Muscle of leg (tissue), 11 donors: ENCODE data around the gene SLC9A1. TPM values are rescaled to one million over a fixed set of nuclear protein-coding genes. Genes with fewer than 3 reads are reported as not detected.
"Not testable (repeated sequence)": the region's sequence is repeated elsewhere in the genome, so short reads cannot be mapped to it uniquely, and the experiment has no call there.

Experiments used
- DNase-seq: peaks from one replicate; pipeline ENCODE4 v3.0.0; 2013
- H3K27ac ChIP-seq: one replicate; pipeline ENCODE4 v1.5.1; 2013; ENCODE audit warnings: mild to moderate bottlenecking, low read length, control low read depth
- H3K27me3 ChIP-seq: one replicate; pipeline ENCODE4 v1.6.1; 2013; ENCODE audit warnings: low read length; ENCODE audit not compliant: control insufficient read depth, insufficient read depth
- H3K36me3 ChIP-seq: one replicate; pipeline ENCODE4 v1.6.1; 2013; ENCODE audit warnings: low read length; ENCODE audit not compliant: control insufficient read depth, insufficient read depth
- H3K4me1 ChIP-seq: one replicate; pipeline ENCODE4 v1.6.1; 2013; ENCODE audit warnings: low read length; ENCODE audit not compliant: control insufficient read depth, insufficient read depth
- H3K4me3 ChIP-seq: one replicate; pipeline ENCODE4 v1.5.1; 2013; ENCODE audit warnings: low read length, control low read depth
- H3K9me3 ChIP-seq: replicated peaks from 2 replicates; pipeline ENCODE4 v1.6.1; 2013; ENCODE audit warnings: low read depth, low read length; ENCODE audit not compliant: control insufficient read depth
- WGBS: methylation state at CpG from one replicate; pipeline ENCODE4 v1.1.5; 2013; ENCODE audit warnings: missing lambda C conversion rate; ENCODE audit not compliant: insufficient coverage; 5-methylcytosine and 5-hydroxymethylcytosine counted together
- polyA plus RNA-seq, 8 donors: library from polyadenylated mRNA; unstranded; fragments of 120-200 nt; gene quantifications; one replicate each; pipeline versions ENCODE4 v1.2.1 to v1.2.3, GENCODE V29; 2013; ENCODE audit warnings: inconsistent platforms in 1 of 8, low replicate concordance in 1 of 8; ENCODE audit not compliant: insufficient read length in 8 of 8, insufficient read depth in 1 of 8
- total RNA-seq: library from RNA; stranded (reverse); fragments of 120-200 nt; gene quantifications from one replicate; pipeline ENCODE4 v1.2.4, GENCODE V29; 2013

Gene SLC9A1
- total and polyA plus RNA-seq, 9 donors = 3.1 to 21.1 (median 16.4) TPM

DNA sequence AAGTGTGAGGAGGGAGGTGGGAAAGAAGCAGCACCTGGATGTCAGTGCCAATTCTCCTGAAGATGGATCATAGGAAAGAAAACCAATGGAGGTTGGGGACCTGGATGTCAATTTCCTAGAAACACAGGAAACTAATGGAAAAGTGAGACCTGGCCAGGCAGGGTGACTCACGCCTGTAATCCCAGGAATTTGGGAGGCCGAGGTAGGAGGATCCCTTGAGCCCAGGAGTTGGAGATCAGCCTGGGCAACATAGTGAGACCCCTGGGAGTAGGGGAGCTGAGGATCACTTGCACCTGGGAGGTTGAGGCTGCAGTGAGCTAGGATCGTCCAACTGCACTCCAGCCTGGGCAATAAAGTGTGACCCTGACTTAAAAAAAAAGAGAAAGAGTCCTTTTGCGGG lies 21.4 kb upstream of the SLC9A1 start:
- no peaks in the 10 kb centered on the region for H3K4me1 ChIP-seq
- DNase-seq = no peak
- no peaks in the 10 kb centered on the region for H3K36me3 ChIP-seq
- peaks cover 3% of the 10 kb centered on the region for H3K9me3 ChIP-seq
- no peak overlapping the region for H3K4me3 ChIP-seq
- H3K27ac ChIP-seq = no peak overlapping the region
- 63% methylated on average over 3 of the region's 4 CpGs for WGBS
- H3K27me3 ChIP-seq = no peaks in the 10 kb centered on the region

- H3K4me3 ChIP-seq = not testable (repeated sequence)
- 81% methylated on average over 3 of the region's 5 CpGs for WGBS
Observed at GRCh38 chr1:27172992-27173391, 18.1 kb upstream of the SLC9A1 start.

GRCh38 chr1:27166929-27167328 lies 12.0 kb upstream of the SLC9A1 start:
- whole genome bisulfite sequencing = 44% methylated on average over 3 of the region's 4 CpGs
- no peak for DNase-seq
- H3K36me3 ChIP-seq = no peaks in the 10 kb centered on the region
- H3K4me3 ChIP-seq = no peak overlapping the region
- no peaks in the 10 kb centered on the region for H3K27me3 ChIP-seq
- H3K4me1 ChIP-seq = no peaks in the 10 kb centered on the region
- H3K27ac ChIP-seq = no peak overlapping the region
- H3K9me3 ChIP-seq = no peaks in the 10 kb centered on the region

More at GRCh38 chr1:27172992-27173391, 18.1 kb upstream of the SLC9A1 start:
- not testable (repeated sequence) for H3K36me3 ChIP-seq, DNase-seq, H3K4me1 ChIP-seq, H3K27me3 ChIP-seq, H3K9me3 ChIP-seq, H3K27ac ChIP-seq

DNA sequence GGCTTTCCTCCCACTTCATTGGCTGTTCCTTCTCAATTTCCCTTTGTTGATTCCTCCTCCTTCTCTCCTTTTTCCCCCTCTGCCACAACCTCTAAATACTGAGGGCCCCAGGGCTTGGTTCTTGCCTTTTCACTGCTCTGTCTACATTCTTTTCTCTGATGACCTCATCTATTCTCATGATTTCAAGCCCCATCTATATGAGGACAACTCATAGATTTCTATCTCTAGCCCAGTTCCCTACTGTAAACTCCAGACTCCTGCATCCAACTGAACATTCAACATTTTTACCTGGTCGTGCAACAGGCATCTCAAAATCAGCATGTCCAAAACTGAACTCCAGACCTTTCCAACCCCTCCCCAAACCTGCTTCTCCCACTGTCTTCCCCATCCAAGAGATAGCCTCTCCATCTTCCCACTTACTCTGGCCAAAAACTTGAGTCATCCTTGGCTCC lies 11.5 kb upstream of the SLC9A1 start:
- Histone ChIP-seq H3K27me3 (no peaks in the 10 kb centered on the region), H3K27ac (no peak overlapping the region), H3K36me3 (no peaks in the 10 kb centered on the region), H3K4me3 (no peak overlapping the region), H3K4me1 (no peaks in the 10 kb centered on the region), H3K9me3 (no peaks in the 10 kb centered on the region)
- no peak for DNase-seq
- 46% methylated on average over 1 of the region's 1 CpG for WGBS

DNA sequence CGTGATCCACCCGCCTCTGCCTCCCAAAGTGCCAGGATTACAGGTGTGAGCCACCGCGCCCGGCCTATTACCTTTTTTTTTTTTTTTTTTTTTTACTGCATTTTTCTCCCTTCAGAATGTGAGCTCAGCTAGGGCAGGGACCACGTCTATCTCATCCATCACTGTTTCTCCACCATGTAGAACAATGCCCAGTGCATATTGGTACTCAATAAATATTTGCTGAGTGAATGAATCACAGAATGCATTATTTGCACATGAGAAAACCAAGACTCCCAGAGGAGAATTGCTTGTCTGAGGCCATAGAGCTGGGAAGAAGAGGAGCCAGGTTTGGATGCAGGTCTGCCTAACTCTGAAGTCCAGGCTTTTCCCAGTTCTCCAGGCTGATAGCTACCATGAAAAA lies 8.2 kb upstream of the SLC9A1 start:
- H3K36me3 ChIP-seq = no peaks in the 10 kb centered on the region
- H3K4me3 ChIP-seq = no peak overlapping the region
- WGBS = no CpG with 5 or more reads among the region's 6 CpGs
- no peaks in the 10 kb centered on the region for H3K4me1 ChIP-seq
- H3K9me3 ChIP-seq = no peaks in the 10 kb centered on the region
- no peak for DNase-seq
- H3K27ac ChIP-seq = no peak overlapping the region
- no peaks in the 10 kb centered on the region for H3K27me3 ChIP-seq

DNA sequence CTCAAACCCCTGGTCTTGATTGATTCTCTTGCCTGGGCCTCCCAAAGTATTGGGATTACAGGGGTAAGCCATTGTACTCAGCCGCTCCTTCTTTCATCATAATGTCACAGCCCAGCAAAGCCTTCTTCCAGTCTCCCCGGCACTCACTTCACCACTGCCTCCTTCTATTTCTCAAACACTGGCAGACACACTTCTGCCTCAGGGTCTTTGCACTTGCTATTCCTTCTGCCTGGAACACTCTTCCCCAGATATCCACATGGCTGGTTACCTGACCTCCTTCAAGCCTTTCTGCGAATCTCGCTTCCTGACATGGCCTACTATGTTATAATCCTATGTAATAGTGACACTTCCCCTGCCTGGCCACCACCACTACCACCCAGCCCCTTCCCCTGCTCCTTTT lies 7.2 kb upstream of the SLC9A1 start:
- Histone ChIP-seq H3K9me3 (no peaks in the 10 kb centered on the region), H3K4me3 (no peak overlapping the region), H3K4me1 (no peaks in the 10 kb centered on the region), H3K36me3 (no peaks in the 10 kb centered on the region), H3K27ac (no peak overlapping the region), H3K27me3 (no peaks in the 10 kb centered on the region)
- no peak for DNase-seq
- 100% methylated on average over 2 of the region's 4 CpGs for WGBS

GRCh38 chr1:27161594-27161993 lies 6.7 kb upstream of the SLC9A1 start:
- no peaks in the 10 kb centered on the region for H3K36me3 ChIP-seq
- no peaks in the 10 kb centered on the region for H3K4me1 ChIP-seq
- no peaks in the 10 kb centered on the region for H3K27me3 ChIP-seq
- 86% methylated on average over 2 of the region's 5 CpGs for WGBS
- no peak overlapping the region for H3K4me3 ChIP-seq
- H3K9me3 ChIP-seq = no peaks in the 10 kb centered on the region
- DNase-seq = no peak
- peak overlapping the region; percentile 20 for H3K27ac ChIP-seq

DNA sequence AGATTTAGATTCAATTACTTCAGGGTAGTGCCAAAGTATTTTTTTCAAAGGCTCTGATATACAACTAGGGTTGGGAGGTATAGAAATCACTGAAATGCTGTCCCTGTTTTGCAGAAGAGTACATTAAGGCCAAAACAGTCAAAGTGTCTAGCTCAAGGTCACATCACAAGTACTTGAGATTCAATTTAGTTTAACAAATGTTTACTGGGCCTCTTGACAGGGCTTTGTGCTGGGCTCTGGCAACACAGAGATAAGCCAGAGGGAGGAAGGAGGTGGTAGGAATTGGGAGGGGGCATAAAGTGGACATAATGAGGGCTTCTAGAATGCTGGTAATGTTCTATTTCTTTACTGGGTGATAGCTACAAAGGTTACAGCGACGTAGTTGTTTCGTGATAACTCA lies 2.3 kb upstream of the SLC9A1 start:
- no peaks in the 10 kb centered on the region for H3K36me3 ChIP-seq
- no peaks in the 10 kb centered on the region for H3K9me3 ChIP-seq
- peaks cover 2% of the 10 kb centered on the region for H3K27me3 ChIP-seq
- no peak overlapping the region for H3K27ac ChIP-seq
- no peak overlapping the region for H3K4me3 ChIP-seq
- no peak for DNase-seq
- peaks cover 30% of the 10 kb centered on the region for H3K4me1 ChIP-seq
- no CpG with 5 or more reads among the region's 3 CpGs for WGBS

DNA sequence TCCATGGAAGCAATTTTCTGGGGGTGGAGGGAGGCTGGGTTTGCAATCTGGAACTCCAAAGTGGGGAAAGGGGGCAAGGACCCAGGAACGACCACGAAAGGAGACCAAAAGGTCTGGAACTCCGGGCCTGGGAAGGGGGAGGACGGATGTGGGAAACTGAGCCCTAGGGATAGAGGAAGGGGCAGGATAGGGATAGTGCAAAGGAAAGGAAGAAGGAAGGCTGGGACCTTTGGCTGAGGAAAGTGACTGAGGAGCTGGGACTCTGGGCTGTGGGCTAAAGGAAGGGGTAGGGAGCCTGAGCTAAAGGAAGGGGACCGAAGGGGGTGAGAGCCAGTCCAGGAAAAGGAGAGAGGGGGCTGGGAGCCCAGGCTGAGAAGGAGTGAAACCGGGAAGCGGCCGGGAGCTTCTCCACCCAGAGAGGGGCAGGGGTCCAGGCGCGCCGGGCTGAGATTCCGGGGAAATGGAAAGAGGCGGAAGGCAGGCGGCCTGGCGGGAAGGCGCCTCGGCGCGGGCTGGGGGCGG lies 395 bp downstream of the SLC9A1 start:
- Histone ChIP-seq H3K27me3 (peaks cover 2% of the 10 kb centered on the region), H3K9me3 (no peaks in the 10 kb centered on the region), H3K4me3 (peak overlapping the region; percentile 73), H3K27ac (peak overlapping the region; percentile 93), H3K4me1 (peaks cover 35% of the 10 kb centered on the region), H3K36me3 (no peaks in the 10 kb centered on the region)
- DNase-seq = no peak
- under 1% methylated on average over 20 of the region's 20 CpGs for WGBS

DNA sequence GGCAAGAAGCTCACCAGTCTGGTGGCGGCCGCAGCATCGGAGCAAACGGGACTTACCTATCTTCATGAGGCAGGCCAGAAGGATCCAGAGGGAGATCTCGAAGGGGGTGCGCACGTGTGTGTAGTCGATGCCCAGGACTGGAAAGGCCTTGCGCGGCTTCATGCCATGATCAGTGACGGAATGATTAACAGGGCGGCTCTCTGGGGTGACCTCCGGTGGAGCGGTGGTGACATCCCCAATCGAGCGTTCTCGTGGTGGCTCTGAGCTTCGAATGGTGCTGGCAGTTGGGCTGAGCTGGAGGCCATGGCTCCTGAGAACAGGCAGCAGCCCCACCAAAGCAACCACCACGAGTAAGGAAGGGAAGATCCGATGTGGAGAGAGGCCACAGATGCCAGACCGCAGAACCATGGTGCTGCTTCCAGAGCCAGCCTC lies 982 bp downstream of the SLC9A1 start:
- Histone ChIP-seq H3K4me1 (peaks cover 36% of the 10 kb centered on the region), H3K4me3 (peak overlapping the region; percentile 73), H3K36me3 (no peaks in the 10 kb centered on the region), H3K9me3 (no peaks in the 10 kb centered on the region), H3K27ac (peak overlapping the region; percentile 93), H3K27me3 (peaks cover 2% of the 10 kb centered on the region)
- no peak for DNase-seq
- 75% methylated on average over 18 of the region's 21 CpGs for WGBS

- DNase-seq = no peak
- WGBS = 35% methylated on average over 2 of the region's 4 CpGs
- Histone ChIP-seq H3K9me3 (no peaks in the 10 kb centered on the region), H3K27ac (peak overlapping the region; percentile 4), H3K4me3 (peak overlapping the region; percentile 6), H3K27me3 (peaks cover 2% of the 10 kb centered on the region), H3K36me3 (no peaks in the 10 kb centered on the region), H3K4me1 (peaks cover 37% of the 10 kb centered on the region)
Observed at GRCh38 chr1:27153549-27153886, 1.4 kb downstream of the SLC9A1 start.
